Retinal pigment epithelial cell (primary cell): ENCODE results near the gene NDUFA13.

Experiments used
- DNase-seq: peaks from one replicate; pipeline ENCODE4 v3.0.0-alpha.2; 2010; ENCODE audit warnings: low read depth
- H3K4me3 ChIP-seq: 2 replicates; pipeline ENCODE4 v1.5.1; 2011; ENCODE audit warnings: mild to moderate bottlenecking, low read length, control low read depth, moderate library complexity
- CTCF ChIP-seq: conservative IDR thresholded peaks from 2 replicates; pipeline ENCODE4 v1.5.1; 2011; ENCODE audit warnings: low read depth, low read length, control low read depth, inconsistent platforms

Gene NDUFA13

DNA sequence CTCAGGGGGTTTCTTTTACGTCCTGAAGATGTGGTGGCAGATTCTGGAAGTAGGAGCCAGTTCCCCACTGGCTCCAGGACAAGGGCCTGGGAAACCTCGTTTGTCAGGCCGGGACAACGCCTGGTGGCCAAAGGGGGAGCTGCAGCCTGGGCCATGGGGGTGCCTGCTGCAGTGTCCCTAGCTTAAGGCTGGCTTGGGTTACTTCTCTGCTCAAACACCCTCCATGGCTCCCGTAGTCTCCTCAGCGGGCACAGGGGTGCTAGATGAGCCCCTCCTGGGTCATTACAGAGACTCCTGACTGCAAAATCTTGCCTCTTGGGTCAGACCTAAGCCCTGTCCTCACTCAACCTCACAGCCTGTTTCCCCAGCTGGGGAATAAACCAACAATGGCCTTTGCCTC is 36.8 kb downstream of the NDUFA13 start:
- H3K4me3 ChIP-seq, result no peak overlapping the region
- DNase-seq, result no peak
- peak; percentile 74 for TF ChIP-seq CTCF

GRCh38 chr19:19553670-19554069 is 37.6 kb downstream of the NDUFA13 start:
- no peak for DNase-seq
- H3K4me3 ChIP-seq, result no peak overlapping the region
- TF ChIP-seq CTCF, result no peak

DNA sequence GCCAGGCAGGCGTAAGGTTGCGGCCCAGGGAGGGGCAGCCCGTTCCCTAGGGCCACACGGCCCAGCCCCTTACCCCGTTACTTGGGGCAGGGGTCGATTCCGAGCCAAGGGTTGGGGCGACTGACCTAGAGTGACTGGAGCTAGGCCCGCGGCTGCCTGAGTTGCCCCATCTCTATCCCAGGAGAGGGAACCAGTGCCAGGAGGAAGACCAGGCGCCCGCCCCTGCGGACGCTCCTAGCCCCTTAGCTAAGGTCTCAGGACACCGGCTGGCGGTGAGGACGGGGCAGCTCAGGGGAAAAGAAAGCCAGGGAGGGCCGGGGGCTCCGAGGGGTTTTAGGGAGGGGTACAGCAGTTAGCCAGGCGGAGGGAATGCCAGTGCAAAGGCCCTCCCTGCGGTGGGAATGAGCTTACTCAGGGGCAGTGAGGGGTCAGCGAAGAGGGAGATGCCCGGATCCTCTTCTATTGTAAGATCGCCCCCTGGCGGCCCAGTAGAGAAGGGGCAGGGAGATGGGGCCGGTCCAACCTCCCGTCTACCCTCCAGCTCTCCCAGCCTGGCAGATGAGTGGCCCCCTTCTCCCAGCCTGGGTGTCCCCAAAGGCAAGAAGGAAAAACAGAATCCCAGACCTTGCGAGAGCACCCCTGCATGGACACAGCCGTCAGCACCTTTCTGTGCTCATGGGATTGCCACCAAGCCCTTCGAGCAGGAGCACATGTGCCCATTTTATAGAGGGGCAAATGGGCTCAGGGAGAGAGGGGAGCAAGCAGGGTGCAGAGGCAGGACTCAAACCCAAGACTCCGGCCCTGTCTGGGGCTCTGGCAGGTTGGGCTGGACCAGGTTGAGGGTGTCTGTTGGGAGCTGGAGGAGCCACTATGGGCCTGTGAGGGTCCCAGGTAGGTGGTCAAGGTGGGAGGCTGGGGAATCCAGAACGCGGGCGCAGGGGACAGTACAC is 38.3 kb downstream of the NDUFA13 start:
- H3K4me3 ChIP-seq, result no peak overlapping the region
- TF ChIP-seq CTCF, result peak; percentile 78
- no peak for DNase-seq

DNA sequence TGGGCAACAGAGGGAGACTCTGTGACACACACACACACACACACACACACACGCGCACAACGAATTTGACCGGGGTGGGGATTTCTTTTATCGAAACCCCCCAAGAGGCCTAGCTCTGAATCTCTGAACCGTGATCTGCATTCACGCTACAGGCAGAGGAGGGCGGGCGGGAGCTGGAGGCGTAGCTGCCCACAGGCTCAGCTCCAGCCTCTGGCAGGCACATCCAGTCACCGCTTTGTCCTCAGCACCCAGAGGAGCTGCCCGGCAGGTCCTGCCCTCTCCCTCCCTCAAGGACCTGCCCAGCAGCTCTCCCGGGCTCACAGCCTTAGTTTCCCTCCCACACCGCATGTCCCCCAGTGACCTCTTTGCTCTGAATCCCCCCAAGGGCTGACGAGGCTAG is 42.0 kb downstream of the NDUFA13 start:
- TF ChIP-seq CTCF, result no peak

DNA sequence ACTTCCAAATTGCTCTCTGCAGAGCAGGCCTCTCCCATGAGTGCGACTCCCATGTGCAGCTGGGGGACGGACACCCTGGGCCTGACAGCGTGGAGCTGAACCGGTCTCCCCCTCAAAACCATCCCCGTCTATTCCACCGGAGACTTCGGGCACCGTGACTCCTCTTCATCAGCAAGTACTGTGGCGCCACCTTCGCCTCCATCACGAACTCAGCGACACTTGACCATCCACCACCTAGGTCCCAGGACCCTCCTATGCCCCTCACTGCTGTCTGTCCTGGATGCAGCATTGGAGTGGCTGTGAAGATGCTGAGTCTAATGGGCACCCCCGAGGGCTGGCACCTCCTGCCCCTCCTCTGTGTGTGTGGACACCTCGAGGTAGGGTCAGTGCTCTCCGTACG is 42.6 kb downstream of the NDUFA13 start:
- DNase-seq, result no peak
- no peak overlapping the region for H3K4me3 ChIP-seq
- TF ChIP-seq CTCF, result no peak

More for the DNA sequence above, 42.0 kb downstream of the NDUFA13 start:
- no peak for DNase-seq
- H3K4me3 ChIP-seq, result no peak overlapping the region

DNA sequence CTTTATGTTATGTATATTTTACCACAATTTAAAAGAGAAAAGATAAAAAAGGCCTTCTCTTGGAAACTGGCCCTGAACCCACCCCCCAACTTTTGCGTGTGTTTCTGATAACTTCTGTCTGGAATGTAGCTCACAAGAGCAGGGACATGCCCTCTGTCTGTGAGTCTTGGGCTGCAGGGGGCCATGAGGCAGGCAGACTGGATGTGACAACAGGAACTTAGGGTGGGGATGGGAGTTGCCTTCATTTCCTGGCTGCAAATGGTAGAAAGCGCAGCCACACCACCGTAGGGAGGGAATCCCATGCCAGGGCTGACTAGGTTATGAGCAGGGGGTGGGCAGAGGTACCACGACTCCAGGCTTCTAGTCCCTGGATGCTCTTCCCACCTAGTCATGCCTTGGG is 43.9 kb downstream of the NDUFA13 start:
- H3K4me3 ChIP-seq, result no peak overlapping the region
- TF ChIP-seq CTCF, result no peak
- DNase-seq, result no peak
